NCI-H82 treated with DMSO at 0.1 percent for 48 hours (cell line): ENCODE data around the gene RASSF1.

ENCODE experiments used
- DNase-seq: peaks from one replicate; lab custom pipeline; 2025; ENCODE audit not compliant: unreplicated experiment; lab: John Stamatoyannopoulos, UW

RASSF1 gene

DNA sequence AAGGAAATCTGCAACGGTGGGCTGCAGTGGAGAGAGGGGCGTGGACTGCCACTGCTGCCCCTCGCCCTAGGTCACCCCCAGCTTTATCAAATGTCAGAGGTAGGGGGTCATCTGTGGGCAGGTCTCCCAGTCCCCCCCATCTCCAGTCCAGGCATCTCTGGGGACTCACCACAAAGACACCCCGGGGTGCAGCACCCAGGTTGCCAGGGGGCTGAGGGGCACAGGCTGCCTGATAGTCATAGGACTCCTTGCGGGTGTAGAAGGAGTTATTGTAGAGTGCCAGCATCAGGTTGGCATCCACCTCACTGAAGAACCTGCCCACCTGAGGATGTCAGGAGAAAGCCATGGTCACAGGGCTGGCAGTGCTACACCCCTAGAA lies 25.2 kb upstream of the RASSF1 start:
- no peak for DNase-seq

DNA sequence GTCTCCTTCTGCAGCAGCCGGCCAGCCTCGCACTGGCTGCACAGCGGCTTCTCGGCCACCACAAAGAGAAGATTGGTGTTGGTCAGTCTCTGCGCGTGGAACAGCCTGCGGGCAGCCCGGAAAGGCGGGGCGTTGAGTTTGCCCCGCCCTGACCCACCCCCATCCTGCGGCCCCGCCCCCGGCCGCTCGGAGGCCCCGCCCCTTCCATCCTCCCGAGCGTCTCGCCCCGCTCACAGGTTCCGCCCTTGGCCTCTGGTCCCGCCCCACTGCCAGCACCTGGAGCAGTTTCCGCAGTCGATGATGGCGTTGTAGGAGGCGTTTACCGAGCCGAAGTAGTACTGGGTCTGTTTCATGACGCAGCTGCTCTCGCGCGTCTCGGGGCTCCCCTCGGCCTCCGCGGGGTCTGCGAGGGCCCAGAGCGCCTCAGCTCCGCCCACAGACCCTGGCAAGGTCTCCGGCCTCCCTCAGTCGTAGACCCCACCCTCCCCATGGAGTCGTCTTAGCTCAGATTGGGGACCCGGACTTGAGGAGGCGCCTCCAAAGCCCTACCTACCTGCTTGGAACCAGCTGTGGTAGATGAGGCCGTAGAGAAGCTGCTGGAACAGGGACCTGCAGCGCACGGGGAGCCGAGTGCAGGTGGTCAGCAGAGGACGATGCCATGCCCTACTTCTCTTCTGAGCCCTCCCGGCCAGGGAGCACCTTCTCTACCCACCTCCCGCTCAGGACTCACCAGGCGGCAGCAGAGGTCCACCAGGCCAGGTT lies 24.6 kb upstream of the RASSF1 start:
- peak; percentile 16 for DNase-seq

- no peak for DNase-seq
Observed at GRCh38 chr3:50364573-50365079, 24.0 kb upstream of the RASSF1 start.

DNA sequence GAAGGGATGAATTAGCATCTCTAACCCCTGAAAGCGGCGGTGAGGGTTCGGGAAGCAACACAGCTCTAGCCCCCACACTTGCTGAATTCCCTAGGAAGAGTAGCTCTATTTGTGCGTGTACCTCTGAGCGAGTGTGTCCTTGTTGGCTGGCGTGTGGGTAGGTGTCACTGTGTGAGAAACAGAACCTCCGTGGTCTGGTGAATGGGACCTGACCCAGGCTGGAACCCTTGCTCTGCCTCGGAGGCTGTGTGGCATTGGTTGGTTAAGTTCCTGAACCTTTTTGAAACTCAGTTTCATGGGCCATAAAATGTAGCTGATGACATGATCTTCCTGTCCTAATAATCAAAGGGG lies 19.1 kb upstream of the RASSF1 start:
- no peak for DNase-seq

DNA sequence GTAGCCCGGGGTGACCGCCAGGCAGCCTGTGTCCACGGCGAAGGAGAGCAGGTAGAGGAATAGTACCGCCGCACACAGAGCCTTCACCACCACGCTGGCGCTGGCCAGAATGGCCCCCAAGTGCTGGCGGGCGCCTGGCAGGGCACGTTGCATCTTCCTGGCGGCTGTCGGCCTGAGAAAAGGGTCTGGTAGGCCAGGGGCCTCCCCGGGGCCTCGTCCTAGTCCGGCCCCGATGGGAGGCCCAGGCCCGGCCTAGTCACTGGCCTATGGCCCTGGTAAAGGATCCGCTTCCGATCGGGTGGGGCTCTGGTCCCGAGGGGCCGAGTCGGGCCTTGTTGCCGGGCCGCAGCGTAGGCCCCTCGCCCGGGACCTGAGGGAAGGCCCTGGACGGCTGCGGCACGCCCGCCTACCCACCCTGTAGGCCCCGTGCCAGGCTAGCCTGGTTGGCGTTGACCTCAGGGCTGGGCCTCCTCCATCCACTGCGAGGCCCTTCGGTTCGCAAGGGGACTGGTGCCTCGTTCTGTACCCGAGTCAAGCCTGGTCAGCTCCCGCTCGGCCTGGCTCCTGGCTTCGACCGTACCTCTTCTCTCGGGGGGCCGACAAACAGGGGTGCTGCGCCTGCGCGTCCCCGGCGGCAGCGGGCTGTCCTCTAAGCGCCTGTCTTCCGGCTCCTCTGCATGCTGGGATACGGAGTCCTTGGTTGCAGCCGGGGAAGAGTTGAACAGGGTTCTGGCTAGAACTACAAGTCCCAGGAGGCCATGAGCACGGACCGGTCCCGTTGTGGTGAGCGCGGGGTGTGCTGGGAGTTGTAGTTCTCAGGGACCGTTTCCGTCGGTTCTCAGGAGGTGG lies 18.5 kb upstream of the RASSF1 start, which contains the start of gene TMEM115:
Gene TMEM115 (minus strand): TSS at position 611 of the 849 bp plus-strand sequence. CDS start 458 bp downstream, at position 153.
- peak; percentile 92 for DNase-seq

GRCh38 chr3:50358355-50358910 lies 17.8 kb upstream of the RASSF1 start:
- no peak for DNase-seq

- no peak for DNase-seq
Observed at GRCh38 chr3:50357481-50357880, 16.8 kb upstream of the RASSF1 start.

DNA sequence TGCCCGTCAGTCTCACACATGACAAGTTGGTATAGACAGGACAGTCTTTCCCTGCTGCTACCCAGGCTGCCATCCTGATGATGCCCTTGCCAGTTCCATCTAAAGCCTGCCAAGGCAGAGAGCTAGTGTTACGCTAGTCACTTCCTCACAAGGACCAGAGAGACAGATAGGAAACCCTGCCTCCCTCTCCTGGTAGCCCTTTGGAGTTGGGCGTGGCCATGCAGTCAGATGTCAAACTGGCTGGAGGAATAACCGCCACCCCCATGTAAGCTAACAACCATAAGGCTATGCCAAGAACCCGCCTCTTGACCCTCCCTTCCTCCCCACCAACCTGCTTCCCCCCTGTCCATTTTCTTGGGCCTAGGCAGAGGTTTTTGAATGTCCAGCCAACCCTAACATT lies 15.9 kb upstream of the RASSF1 start:
- DNase-seq: no peak

GRCh38 chr3:50355829-50356552 lies 15.4 kb upstream of the RASSF1 start:
- DNase-seq: no peak

GRCh38 chr3:50354850-50355249 lies 14.2 kb upstream of the RASSF1 start:
- no peak for DNase-seq

- no peak for DNase-seq
Observed at GRCh38 chr3:50354186-50354764, 13.6 kb upstream of the RASSF1 start.

- no peak for DNase-seq
Observed at GRCh38 chr3:50353245-50354004, 12.8 kb upstream of the RASSF1 start.

DNA sequence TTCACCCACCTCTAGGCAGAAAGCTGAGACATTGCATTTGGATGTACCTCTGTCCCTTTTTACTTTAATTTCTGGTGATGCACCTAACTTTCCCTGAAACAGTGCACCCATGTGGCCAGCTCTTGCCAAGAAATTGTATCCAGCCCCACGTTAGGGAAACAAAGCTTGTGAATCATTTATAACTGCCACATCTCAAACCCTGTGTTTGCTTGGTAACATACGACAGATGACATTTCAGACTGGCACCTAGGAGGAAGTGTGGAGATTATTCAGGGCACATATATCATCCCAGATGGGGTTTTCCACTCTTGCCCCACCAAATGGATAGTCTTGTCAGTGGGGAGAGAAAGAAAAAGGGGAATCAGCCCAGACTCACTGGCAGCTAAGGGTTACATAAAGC lies 12.1 kb upstream of the RASSF1 start:
- no peak for DNase-seq

DNA sequence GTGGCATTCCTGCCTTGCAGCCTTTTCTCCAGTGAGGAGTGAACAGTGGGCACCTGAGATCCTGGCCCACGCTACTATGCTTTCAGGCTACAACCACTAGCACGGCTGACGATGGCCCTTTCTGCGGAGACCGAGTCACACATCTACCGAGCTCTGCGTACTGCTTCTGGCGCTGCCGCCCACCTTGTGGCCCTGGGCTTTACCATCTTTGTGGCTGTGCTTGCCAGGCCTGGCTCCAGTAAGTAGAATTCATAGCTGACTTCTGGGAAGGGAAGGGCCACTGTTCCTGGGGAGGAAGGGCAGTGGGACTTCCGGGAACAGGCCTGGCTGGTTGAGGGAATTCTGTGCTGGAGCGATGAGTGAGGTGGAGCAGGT lies 10.7 kb upstream of the RASSF1 start:
- no peak for DNase-seq

DNA sequence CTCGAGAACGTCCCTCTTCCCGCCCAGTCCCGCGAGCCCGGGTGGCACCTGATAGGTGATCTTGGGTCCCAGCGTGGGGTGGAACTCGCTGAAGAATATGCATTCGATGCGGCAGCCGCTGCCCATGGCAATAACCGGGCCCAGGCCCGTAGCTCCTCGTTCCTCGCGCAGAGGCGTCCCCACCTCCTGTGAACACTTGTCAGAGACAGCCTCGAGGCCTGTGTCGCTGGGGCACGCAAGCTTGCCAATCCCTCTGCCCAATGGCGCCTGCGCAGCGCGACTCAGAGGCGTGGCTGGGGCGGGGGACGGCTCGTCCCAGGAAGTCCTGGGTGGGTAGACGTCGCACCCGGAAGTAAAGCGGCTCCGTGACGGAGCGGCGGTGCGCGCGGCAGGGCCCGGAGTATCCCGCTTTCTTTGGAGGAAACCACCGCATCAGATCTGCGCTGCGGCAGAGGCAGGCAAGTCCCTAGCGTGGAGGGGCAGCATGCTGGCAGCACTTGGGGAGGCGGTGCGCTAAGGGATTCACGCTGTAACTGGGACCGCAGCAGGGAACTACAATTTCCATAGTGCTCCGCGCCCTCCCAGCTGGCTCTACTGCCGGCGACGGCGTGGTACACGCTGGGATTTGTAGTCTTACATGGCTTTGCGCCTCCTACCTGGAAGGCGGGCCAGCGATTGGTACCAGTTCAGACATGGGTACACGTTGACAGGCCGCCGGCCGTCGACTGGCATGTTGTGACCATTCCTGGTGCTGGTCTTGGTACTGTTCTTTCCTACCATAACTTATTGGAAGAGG lies 10.1 kb upstream of the RASSF1 start, which contains the start of the genes CYB561D2 and NPRL2:
Gene CYB561D2 (plus strand): TSS at position 336 of the 796 bp plus-strand sequence. CDS start 572 bp downstream, outside the sequence.
Gene NPRL2 (minus strand): TSS at position 249 of the 796 bp plus-strand sequence. CDS start 123 bp downstream, at position 126.
- DNase-seq: peak; percentile 62

GRCh38 chr3:50350213-50350526 lies 9.5 kb upstream of the RASSF1 start:
- DNase-seq: no peak

- DNase-seq: no peak
Observed at GRCh38 chr3:50347187-50347813, 6.7 kb upstream of the RASSF1 start.

GRCh38 chr3:50345586-50346234 lies 5.1 kb upstream of the RASSF1 start, which contains the start of gene ZMYND10:
TSS of gene ZMYND10 (minus strand) at chr3:50345732. CDS start at chr3:50345579, 153 bp downstream.
- DNase-seq: peak; percentile 11
